ENCODE data around the gene TXNDC11.

Gene TXNDC11

DNA sequence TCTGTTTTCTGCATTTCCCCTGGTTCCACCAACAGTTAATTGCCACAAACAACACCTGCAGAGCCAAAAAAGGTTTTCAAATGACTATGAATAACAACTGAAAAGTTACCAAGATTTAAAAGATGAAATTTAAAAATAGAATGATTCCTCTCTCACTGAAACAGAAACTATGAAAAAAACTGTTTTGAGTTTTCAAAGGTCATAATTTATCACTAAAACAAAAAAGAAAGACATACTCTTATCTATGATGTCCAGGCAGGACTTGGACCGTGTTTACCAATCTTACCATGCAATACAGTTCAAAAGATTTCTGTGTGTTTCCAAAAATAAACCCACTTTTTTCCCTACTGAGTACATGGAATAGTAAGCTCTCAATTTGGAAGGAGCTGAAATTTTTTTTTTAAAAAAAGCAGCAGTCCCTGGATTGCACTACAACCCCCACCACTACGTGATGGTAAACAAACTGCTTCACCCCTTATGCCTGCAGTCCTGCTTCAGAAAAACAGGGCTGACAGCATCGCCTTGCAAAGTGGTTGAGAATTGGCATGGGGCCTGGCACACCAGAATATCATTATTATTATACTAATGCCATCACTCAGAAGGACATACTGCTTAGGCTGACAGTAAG is 8.5 kb downstream of the TXNDC11 start:
- TF ChIP-seq TAF1 (IDR thresholded peaks at IDR 0.05; ENCODE audit: borderline replicate concordance, low read depth, low read length): no peak
- TF ChIP-seq POLR2AphosphoS5 (IDR thresholded peaks at IDR 0.05; ENCODE audit: low read depth, low read length): no peak
- no peak for TF ChIP-seq POLR2A (IDR thresholded peaks at IDR 0.05; ENCODE audit: low read depth, low read length)
- FAIRE-seq (peak; percentile 74), DNase-seq (ENCODE audit: insufficient read length) (no peak)

DNA sequence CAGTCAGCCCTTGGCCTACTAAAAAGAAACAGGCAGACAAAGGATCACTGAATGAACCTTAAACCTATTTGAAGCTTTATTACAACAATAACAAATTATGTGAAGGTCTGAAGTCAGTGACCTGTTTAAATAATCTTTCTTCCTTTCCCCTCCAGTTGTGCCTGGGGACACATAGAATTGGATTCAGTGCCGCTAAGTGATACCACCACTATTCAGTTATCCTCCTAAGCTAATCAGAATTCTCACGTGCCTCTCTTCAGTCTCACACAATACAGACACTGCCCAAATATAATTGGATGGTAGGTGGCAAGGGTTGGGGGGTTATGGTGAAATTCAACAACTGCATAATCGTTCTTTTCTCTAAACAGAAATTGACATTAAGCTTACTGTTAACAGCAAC is 11.4 kb downstream of the TXNDC11 start:
- FAIRE-seq: no peak
- no peak for DNase-seq (ENCODE audit: insufficient read length)
- no peak for TF ChIP-seq TAF1 (IDR thresholded peaks at IDR 0.05; ENCODE audit: borderline replicate concordance, low read depth, low read length)
- no peak for TF ChIP-seq POLR2AphosphoS5 (IDR thresholded peaks at IDR 0.05; ENCODE audit: low read depth, low read length)
- TF ChIP-seq POLR2A (IDR thresholded peaks at IDR 0.05; ENCODE audit: low read depth, low read length): no peak

DNA sequence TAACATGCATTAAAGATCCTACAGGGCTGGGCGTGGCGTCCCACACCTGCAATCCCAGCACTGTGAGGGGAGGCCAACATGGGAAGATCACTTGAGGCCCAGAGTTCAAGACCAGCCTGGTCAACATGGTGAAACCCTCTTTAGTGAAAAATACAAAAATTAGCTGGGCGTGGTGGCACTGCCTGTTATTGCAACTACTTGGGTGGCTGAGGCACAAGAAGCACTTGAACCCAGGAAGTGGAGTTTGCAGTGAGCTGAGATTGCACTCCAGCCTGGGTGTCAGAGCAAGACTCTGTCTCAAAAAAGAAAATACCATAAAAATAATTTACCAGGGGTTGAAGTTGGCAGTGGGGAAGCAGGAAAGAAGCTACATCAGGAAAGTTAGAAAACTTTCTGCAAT is 12.9 kb downstream of the TXNDC11 start:
- DNase-seq (ENCODE audit: insufficient read length) (no peak), FAIRE-seq (no peak)
- TF ChIP-seq POLR2AphosphoS5 (IDR thresholded peaks at IDR 0.05; ENCODE audit: low read depth, low read length): no peak
- TF ChIP-seq TAF1 (IDR thresholded peaks at IDR 0.05; ENCODE audit: borderline replicate concordance, low read depth, low read length): no peak
- TF ChIP-seq POLR2A (IDR thresholded peaks at IDR 0.05; ENCODE audit: low read depth, low read length): no peak

DNA sequence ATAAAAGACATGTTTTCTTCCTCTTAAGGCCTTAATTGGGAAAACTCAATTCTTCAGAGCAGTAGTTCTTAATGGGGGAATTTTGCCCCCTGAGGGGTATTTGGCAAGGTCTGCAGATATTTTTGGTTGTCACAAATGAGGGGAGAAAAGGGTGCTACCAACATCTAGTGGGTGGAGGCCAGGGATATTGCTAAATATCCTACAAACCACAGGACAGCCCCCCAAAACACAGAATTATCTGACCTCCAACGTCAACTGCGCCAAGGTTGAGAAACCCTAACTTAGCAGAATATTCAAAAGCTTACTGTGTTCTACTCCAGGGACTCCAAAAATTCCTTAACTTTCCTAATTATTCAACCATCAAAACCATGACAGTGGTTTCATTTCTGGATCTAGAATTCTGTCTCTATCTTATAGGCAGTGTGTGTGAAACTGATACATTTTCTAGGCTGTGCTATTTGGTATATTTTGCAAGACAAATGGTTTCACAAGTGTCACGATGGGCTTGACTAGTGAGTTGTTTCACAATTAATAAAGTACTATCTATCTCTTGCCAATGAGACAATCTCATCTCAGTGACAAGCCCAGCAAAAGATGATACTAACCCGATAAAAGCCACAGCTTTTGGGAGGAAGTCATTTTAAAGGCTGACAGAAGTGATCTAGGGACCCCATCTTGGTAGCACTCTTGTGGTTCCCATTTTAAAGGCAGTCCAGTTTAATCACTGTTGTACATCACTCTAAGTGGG is 14.7 kb downstream of the TXNDC11 start:
- FAIRE-seq (no peak), DNase-seq (ENCODE audit: insufficient read length) (no peak)
- TF ChIP-seq POLR2A (IDR thresholded peaks at IDR 0.05; ENCODE audit: low read depth, low read length) (no peak), POLR2AphosphoS5 (IDR thresholded peaks at IDR 0.05; ENCODE audit: low read depth, low read length) (no peak), TAF1 (IDR thresholded peaks at IDR 0.05; ENCODE audit: borderline replicate concordance, low read depth, low read length) (no peak)

DNA sequence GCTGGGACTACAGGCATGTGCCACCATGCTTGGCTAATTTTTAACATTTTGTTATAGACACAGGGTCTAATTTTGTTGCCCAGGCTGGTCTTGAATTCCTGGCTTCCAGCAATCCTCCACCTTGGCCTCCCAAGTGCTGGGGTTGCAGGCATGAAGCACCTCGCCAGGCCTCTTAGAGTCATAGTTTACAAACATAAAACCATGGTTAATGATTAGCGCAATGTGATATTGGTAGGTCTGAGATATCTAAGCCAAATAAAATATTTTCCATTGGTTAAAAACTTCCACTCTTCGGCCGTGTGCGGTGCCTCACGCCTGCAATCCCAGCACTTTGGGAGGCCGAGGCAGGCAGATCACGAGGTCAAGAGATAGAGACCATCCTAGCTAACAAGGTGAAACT is 16.6 kb downstream of the TXNDC11 start:
- TF ChIP-seq POLR2A (IDR thresholded peaks at IDR 0.05; ENCODE audit: low read depth, low read length): no peak
- TF ChIP-seq POLR2AphosphoS5 (IDR thresholded peaks at IDR 0.05; ENCODE audit: low read depth, low read length): no peak
- no peak for TF ChIP-seq TAF1 (IDR thresholded peaks at IDR 0.05; ENCODE audit: borderline replicate concordance, low read depth, low read length)
- no peak for FAIRE-seq
- DNase-seq (ENCODE audit: insufficient read length): no peak

DNA sequence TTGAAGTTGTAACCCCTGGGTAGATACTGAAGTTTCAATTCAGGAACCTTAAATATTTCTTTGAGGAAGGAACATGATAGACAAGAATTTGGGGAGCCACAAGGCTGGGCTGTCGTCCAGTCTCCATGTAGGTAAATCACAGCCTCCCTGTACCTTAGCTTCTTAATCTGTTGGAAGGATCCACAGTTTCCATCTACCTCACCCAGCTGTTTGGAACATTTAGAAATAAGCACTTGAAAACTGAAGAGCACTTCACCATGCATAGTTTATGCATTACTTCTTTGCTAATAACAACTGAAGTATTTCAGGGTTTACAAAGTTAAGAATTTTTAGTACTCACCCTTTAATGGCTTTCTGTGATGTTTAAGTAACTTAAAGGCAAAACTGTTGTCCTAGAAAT is 17.2 kb downstream of the TXNDC11 start:
- DNase-seq (ENCODE audit: insufficient read length): no peak
- no peak for FAIRE-seq
- no peak for TF ChIP-seq POLR2A (IDR thresholded peaks at IDR 0.05; ENCODE audit: low read depth, low read length)

DNA sequence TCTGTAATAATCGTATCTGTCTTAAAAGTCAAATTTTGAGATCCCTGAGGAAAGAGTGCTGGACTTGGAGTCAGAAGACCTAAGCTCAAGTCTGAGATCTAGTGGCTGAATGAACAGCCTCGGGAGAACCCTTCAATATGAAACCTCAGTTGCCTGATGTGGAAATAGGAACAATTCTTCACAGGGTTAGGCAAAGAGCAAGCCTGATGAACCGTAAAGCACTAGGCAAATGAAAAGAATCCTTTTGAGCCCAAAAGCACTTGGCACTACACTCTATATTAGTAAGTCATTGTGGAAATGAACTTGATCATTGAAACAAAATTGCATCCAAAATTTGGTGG is 20.2 kb downstream of the TXNDC11 start:
- TF ChIP-seq POLR2AphosphoS5 (IDR thresholded peaks at IDR 0.05; ENCODE audit: low read depth, low read length) (no peak), TAF1 (IDR thresholded peaks at IDR 0.05; ENCODE audit: borderline replicate concordance, low read depth, low read length) (no peak), POLR2A (IDR thresholded peaks at IDR 0.05; ENCODE audit: low read depth, low read length) (no peak)
- FAIRE-seq (no peak), DNase-seq (ENCODE audit: insufficient read length) (no peak)

DNA sequence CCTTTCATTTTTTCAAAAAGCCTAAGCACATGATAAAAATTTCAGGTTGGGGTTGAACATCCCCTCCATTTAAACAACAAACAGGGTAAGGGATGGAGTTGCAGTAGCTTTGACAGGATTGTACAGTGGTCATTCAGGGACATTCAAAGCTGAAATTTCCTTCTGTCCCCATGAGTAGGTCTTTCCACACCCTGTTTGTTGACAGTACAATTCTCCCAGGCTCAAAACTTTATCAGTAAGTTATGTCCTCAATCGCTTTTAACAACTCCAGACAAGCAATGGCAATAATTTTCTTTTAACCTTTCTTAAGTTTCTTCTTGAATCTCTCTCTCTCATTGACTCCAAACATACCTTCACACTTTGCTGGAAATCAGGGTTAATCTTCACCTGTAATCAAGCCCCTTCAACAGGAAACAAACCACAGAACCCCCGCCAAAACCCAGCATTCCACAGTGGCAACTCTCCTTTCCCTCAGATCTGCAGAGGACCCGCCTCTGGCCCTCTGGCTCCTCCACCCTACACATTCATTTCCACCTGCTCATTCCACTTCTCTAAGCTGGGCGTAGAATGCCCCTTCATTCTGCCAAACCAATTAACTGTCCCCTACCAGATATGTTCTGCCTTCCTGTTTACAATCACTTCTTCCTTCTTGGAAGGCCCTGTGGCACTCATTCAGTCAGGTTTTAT is 20.7 kb downstream of the TXNDC11 start:
- FAIRE-seq (no peak), DNase-seq (ENCODE audit: insufficient read length) (no peak)
- TF ChIP-seq POLR2A (IDR thresholded peaks at IDR 0.05; ENCODE audit: low read depth, low read length) (no peak), POLR2AphosphoS5 (IDR thresholded peaks at IDR 0.05; ENCODE audit: low read depth, low read length) (no peak), TAF1 (IDR thresholded peaks at IDR 0.05; ENCODE audit: borderline replicate concordance, low read depth, low read length) (no peak)

DNA sequence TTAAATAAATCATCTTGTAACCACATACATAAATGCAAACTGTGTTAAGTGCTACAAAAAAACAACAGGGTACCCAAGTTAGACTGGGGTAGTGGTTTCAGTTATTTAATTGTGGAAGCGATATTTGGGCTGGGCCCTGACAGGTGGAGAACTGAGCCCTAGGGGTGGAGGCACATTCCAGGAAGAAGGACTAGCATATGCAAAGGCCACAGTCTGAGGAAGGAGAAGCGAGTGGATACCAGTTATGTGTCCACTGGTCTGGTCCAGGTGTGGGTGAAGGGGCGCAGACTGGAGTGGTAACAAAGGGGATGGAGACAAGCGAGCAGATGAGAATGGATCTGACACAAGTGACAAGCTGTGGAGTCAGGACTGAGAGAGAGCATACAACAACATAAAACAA is 22.9 kb downstream of the TXNDC11 start:
- FAIRE-seq: no peak

DNA sequence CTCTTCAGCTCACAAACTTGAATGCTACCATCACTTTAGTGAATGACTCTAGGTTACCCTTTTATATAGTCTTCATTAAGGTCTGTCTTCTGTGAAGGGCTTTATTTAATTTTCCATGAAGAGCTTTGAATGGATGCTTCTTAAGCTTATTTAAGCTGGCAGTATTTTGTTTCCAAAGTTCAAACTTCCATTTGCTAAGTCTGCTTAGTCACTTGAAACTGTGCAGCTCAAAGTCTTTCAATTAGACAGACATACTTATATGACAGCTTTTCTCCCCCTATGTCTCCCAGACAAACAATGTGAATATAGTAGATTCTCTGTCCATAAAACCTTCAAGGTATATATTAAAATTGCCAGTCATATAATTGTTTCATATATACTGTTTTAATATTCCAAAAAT is 23.5 kb downstream of the TXNDC11 start:
- no peak for FAIRE-seq

More for the DNA sequence above, 22.9 kb downstream of the TXNDC11 start:
- TF ChIP-seq POLR2AphosphoS5 (IDR thresholded peaks at IDR 0.05; ENCODE audit: low read depth, low read length) (no peak), TAF1 (IDR thresholded peaks at IDR 0.05; ENCODE audit: borderline replicate concordance, low read depth, low read length) (no peak), POLR2A (IDR thresholded peaks at IDR 0.05; ENCODE audit: low read depth, low read length) (no peak)
- no peak for DNase-seq (ENCODE audit: insufficient read length)

DNA sequence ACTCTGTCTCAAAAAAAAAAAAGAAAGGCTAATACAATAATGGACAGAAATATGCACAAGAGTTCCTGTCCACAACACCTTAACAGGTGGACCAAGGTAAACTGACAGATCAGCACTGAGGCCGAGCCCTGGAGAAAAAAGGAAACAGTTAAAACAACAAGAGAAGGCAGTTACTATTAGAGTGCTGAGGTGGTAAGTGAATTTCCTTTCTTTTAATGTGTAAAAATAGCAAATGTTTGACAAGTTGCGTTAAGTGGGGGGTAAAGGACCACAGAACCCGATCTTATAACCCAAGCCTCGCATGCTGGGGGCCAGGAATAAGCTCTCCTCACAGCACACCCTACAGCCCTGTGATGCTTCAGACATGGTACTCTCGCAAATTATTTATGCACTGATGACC is 24.8 kb downstream of the TXNDC11 start:
- TF ChIP-seq POLR2A (IDR thresholded peaks at IDR 0.05; ENCODE audit: low read depth, low read length) (no peak), POLR2AphosphoS5 (IDR thresholded peaks at IDR 0.05; ENCODE audit: low read depth, low read length) (no peak), TAF1 (IDR thresholded peaks at IDR 0.05; ENCODE audit: borderline replicate concordance, low read depth, low read length) (no peak)
- FAIRE-seq (no peak), DNase-seq (ENCODE audit: insufficient read length) (no peak)

More for the DNA sequence above, 23.5 kb downstream of the TXNDC11 start:
- no peak for DNase-seq (ENCODE audit: insufficient read length)
- TF ChIP-seq POLR2A (IDR thresholded peaks at IDR 0.05; ENCODE audit: low read depth, low read length) (no peak), POLR2AphosphoS5 (IDR thresholded peaks at IDR 0.05; ENCODE audit: low read depth, low read length) (no peak), TAF1 (IDR thresholded peaks at IDR 0.05; ENCODE audit: borderline replicate concordance, low read depth, low read length) (no peak)

DNA sequence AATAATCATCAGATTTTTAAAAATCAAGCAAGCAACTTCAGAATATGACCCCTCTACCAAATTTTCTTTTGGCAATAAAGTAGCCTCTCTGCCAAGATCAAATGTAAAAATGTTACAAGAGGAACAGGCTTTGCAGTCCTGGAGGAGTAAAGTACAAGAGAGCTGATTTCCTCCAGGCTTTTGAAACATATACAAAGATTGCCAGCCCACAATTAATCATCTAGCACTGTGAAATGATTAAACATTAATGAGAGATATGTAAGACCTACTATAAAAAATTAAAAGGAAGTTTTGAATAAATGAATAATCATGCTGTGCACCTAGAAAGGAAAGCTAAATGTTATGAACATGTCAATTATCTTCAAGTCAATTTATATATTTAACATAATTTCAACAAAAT is 26.3 kb downstream of the TXNDC11 start:
- no peak for TF ChIP-seq POLR2A (IDR thresholded peaks at IDR 0.05; ENCODE audit: low read depth, low read length)
- TF ChIP-seq TAF1 (IDR thresholded peaks at IDR 0.05; ENCODE audit: borderline replicate concordance, low read depth, low read length): no peak
- no peak for TF ChIP-seq POLR2AphosphoS5 (IDR thresholded peaks at IDR 0.05; ENCODE audit: low read depth, low read length)
- FAIRE-seq (no peak), DNase-seq (ENCODE audit: insufficient read length) (no peak)
